Activated T-helper 17 cell treated with anti-CD3 and anti-CD28 coated beads, Interleukin-2, amount 50 U/mL, for 72 hours (primary cell): ENCODE results near the gene AKR7A2. TPM values are rescaled to one million over a fixed set of nuclear protein-coding genes. Genes with fewer than 3 reads are reported as not detected.

ENCODE experiments used
- ATAC-seq: fragments of 150-1000 bp; cut with Tn5 transposase; replicated peaks from 2 replicates; pipeline ENCODE4 v1.10.0; 2021; ENCODE audit warnings: mild to moderate bottlenecking, moderate library complexity
- H3K27ac Mint-ChIP-seq: one replicate; pipeline ENCODE4 v1.8.0; 2022; ENCODE audit warnings: mixed read lengths
- H3K27me3 Mint-ChIP-seq: one replicate; pipeline ENCODE4 v1.8.0; 2022; ENCODE audit warnings: mixed read lengths
- H3K36me3 Mint-ChIP-seq: one replicate; pipeline ENCODE4 v1.8.0; 2022; ENCODE audit warnings: low read depth, mild to moderate bottlenecking, mixed read lengths
- H3K4me1 Mint-ChIP-seq: one replicate; pipeline ENCODE4 v1.8.0; 2022; ENCODE audit warnings: mixed read lengths
- H3K4me3 Mint-ChIP-seq: one replicate; pipeline ENCODE4 v1.8.0; 2022; ENCODE audit warnings: mild to moderate bottlenecking, mixed read lengths
- H3K9me3 Mint-ChIP-seq: one replicate; pipeline ENCODE4 v1.8.0; 2022; ENCODE audit warnings: mixed read lengths
- total RNA-seq, 2 donors: library from RNA; stranded (reverse); gene quantifications; one replicate each; pipeline ENCODE4 v1.2.3, GENCODE V29; 2022

The AKR7A2 gene
- 10 to 100 TPM; 37.1 to 61.4 TPM for total RNA-seq

- ATAC-seq = peak; percentile 97
- H3K27ac Mint-ChIP-seq = peak within 1 kb of the TSS; percentile 82
- H3K36me3 Mint-ChIP-seq = peaks cover 18% of the 10 kb centered on the region
- H3K4me3 Mint-ChIP-seq = peak within 1 kb of the TSS; percentile 81
- H3K27me3 Mint-ChIP-seq = no peaks in the 10 kb centered on the region
- peaks cover 28% of the 10 kb centered on the region for H3K4me1 Mint-ChIP-seq
- no peaks in the 10 kb centered on the region for H3K9me3 Mint-ChIP-seq
Measured at GRCh38 chr1:19311931-19312781, at the start of gene AKR7A2, which contains the start of gene SLC66A1. Gene AKR7A2 (minus strand): TSS chr1:19312144. CDS start chr1:19312124, 20 bp downstream. Gene SLC66A1 (plus strand): TSS chr1:19312326. CDS start chr1:19317678, 5,352 bp downstream.

- Mint-ChIP-seq H3K4me1 (peaks cover 14% of the 10 kb centered on the region), H3K36me3 (peaks cover 49% of the 10 kb centered on the region), H3K27me3 (no peaks in the 10 kb centered on the region), H3K9me3 (no peaks in the 10 kb centered on the region), H3K27ac (peak overlapping the region; percentile 29), H3K4me3 (peak overlapping the region; percentile 2)
- ATAC-seq = no peak
Measured at GRCh38 chr1:19360843-19361610, 49.1 kb upstream of the AKR7A2 start.

GRCh38 chr1:19360432-19360831 is 48.5 kb upstream of the AKR7A2 start:
- H3K27me3 Mint-ChIP-seq = no peaks in the 10 kb centered on the region
- H3K9me3 Mint-ChIP-seq = no peaks in the 10 kb centered on the region
- H3K36me3 Mint-ChIP-seq = peaks cover 49% of the 10 kb centered on the region
- no peak overlapping the region for H3K27ac Mint-ChIP-seq
- no peak overlapping the region for H3K4me3 Mint-ChIP-seq
- H3K4me1 Mint-ChIP-seq = peaks cover 14% of the 10 kb centered on the region
- no peak for ATAC-seq

- Mint-ChIP-seq H3K4me1 (peaks cover 14% of the 10 kb centered on the region), H3K36me3 (peaks cover 49% of the 10 kb centered on the region), H3K9me3 (no peaks in the 10 kb centered on the region), H3K27me3 (no peaks in the 10 kb centered on the region), H3K27ac (peak overlapping the region; percentile 36), H3K4me3 (no peak overlapping the region)
- peak; percentile 53 for ATAC-seq
Measured at GRCh38 chr1:19360016-19360415, 48.1 kb upstream of the AKR7A2 start.

- no peak overlapping the region for H3K27ac Mint-ChIP-seq
Measured at GRCh38 chr1:19359357-19359756, 47.4 kb upstream of the AKR7A2 start.

GRCh38 chr1:19358710-19359109 is 46.8 kb upstream of the AKR7A2 start:
- Mint-ChIP-seq H3K9me3 (no peaks in the 10 kb centered on the region), H3K27me3 (no peaks in the 10 kb centered on the region), H3K27ac (no peak overlapping the region), H3K4me3 (no peak overlapping the region), H3K4me1 (peaks cover 9% of the 10 kb centered on the region), H3K36me3 (peaks cover 53% of the 10 kb centered on the region)
- no peak for ATAC-seq

More at GRCh38 chr1:19359357-19359756, 47.4 kb upstream of the AKR7A2 start:
- peak; percentile 11 for ATAC-seq
- Mint-ChIP-seq H3K27me3 (no peaks in the 10 kb centered on the region), H3K4me1 (peaks cover 11% of the 10 kb centered on the region), H3K4me3 (no peak overlapping the region), H3K9me3 (no peaks in the 10 kb centered on the region), H3K36me3 (peaks cover 49% of the 10 kb centered on the region)

- H3K36me3 Mint-ChIP-seq = peaks cover 65% of the 10 kb centered on the region
- no peak for ATAC-seq
- peaks cover 9% of the 10 kb centered on the region for H3K4me1 Mint-ChIP-seq
- no peak overlapping the region for H3K4me3 Mint-ChIP-seq
- H3K9me3 Mint-ChIP-seq = no peaks in the 10 kb centered on the region
- no peak overlapping the region for H3K27ac Mint-ChIP-seq
- H3K27me3 Mint-ChIP-seq = no peaks in the 10 kb centered on the region
Measured at GRCh38 chr1:19357299-19357986, 45.5 kb upstream of the AKR7A2 start.

- no peak for ATAC-seq
- no peak overlapping the region for H3K27ac Mint-ChIP-seq
Measured at GRCh38 chr1:19356266-19356665, 44.3 kb upstream of the AKR7A2 start.

GRCh38 chr1:19354531-19354981 is 42.6 kb upstream of the AKR7A2 start:
- Mint-ChIP-seq H3K4me1 (no peaks in the 10 kb centered on the region), H3K27ac (peak overlapping the region; percentile 48), H3K36me3 (peaks cover 86% of the 10 kb centered on the region), H3K9me3 (no peaks in the 10 kb centered on the region), H3K27me3 (no peaks in the 10 kb centered on the region), H3K4me3 (no peak overlapping the region)
- no peak for ATAC-seq

More at GRCh38 chr1:19356266-19356665, 44.3 kb upstream of the AKR7A2 start:
- H3K9me3 Mint-ChIP-seq = no peaks in the 10 kb centered on the region
- H3K36me3 Mint-ChIP-seq = peaks cover 77% of the 10 kb centered on the region
- H3K4me3 Mint-ChIP-seq = no peak overlapping the region
- peaks cover 7% of the 10 kb centered on the region for H3K4me1 Mint-ChIP-seq
- H3K27me3 Mint-ChIP-seq = no peaks in the 10 kb centered on the region

- Mint-ChIP-seq H3K4me3 (no peak overlapping the region), H3K27me3 (no peaks in the 10 kb centered on the region), H3K4me1 (no peaks in the 10 kb centered on the region), H3K36me3 (peaks cover 93% of the 10 kb centered on the region), H3K9me3 (no peaks in the 10 kb centered on the region), H3K27ac (peak overlapping the region; percentile 30)
- no peak for ATAC-seq
Measured at GRCh38 chr1:19353596-19353995, 41.7 kb upstream of the AKR7A2 start.

GRCh38 chr1:19352839-19353238 is 40.9 kb upstream of the AKR7A2 start:
- Mint-ChIP-seq H3K27me3 (no peaks in the 10 kb centered on the region), H3K9me3 (no peaks in the 10 kb centered on the region), H3K4me3 (no peak overlapping the region), H3K4me1 (no peaks in the 10 kb centered on the region), H3K27ac (peak overlapping the region; percentile 63), H3K36me3 (peaks cover 94% of the 10 kb centered on the region)
- no peak for ATAC-seq

GRCh38 chr1:19351873-19352272 is 39.9 kb upstream of the AKR7A2 start:
- Mint-ChIP-seq H3K36me3 (peaks cover 84% of the 10 kb centered on the region), H3K27me3 (no peaks in the 10 kb centered on the region), H3K9me3 (no peaks in the 10 kb centered on the region), H3K4me3 (no peak overlapping the region), H3K27ac (peak overlapping the region; percentile 63), H3K4me1 (no peaks in the 10 kb centered on the region)
- no peak for ATAC-seq

- Mint-ChIP-seq H3K36me3 (peaks cover 82% of the 10 kb centered on the region), H3K27me3 (no peaks in the 10 kb centered on the region), H3K27ac (peak overlapping the region; percentile 8), H3K4me3 (no peak overlapping the region), H3K4me1 (no peaks in the 10 kb centered on the region), H3K9me3 (no peaks in the 10 kb centered on the region)
- no peak for ATAC-seq
Measured at GRCh38 chr1:19350566-19350965, 38.6 kb upstream of the AKR7A2 start.

GRCh38 chr1:19349999-19350398 is 38.1 kb upstream of the AKR7A2 start:
- H3K4me3 Mint-ChIP-seq = no peak overlapping the region
- H3K27ac Mint-ChIP-seq = peak overlapping the region; percentile 8
- H3K9me3 Mint-ChIP-seq = no peaks in the 10 kb centered on the region
- peaks cover 79% of the 10 kb centered on the region for H3K36me3 Mint-ChIP-seq
- H3K27me3 Mint-ChIP-seq = no peaks in the 10 kb centered on the region
- ATAC-seq = no peak
- H3K4me1 Mint-ChIP-seq = no peaks in the 10 kb centered on the region
